ENCODE results near the gene RNLS. TPM values are rescaled to one million over a fixed set of nuclear protein-coding genes. Genes with fewer than 3 reads are reported as not detected.
A peak's percentile ranks its signal among the peaks of the same experiment; 100 is the strongest.

RNLS gene
- total RNA-seq, 4 donors from 2014 or later = 8.7 to 19.7 (median 12.9) TPM

DNA sequence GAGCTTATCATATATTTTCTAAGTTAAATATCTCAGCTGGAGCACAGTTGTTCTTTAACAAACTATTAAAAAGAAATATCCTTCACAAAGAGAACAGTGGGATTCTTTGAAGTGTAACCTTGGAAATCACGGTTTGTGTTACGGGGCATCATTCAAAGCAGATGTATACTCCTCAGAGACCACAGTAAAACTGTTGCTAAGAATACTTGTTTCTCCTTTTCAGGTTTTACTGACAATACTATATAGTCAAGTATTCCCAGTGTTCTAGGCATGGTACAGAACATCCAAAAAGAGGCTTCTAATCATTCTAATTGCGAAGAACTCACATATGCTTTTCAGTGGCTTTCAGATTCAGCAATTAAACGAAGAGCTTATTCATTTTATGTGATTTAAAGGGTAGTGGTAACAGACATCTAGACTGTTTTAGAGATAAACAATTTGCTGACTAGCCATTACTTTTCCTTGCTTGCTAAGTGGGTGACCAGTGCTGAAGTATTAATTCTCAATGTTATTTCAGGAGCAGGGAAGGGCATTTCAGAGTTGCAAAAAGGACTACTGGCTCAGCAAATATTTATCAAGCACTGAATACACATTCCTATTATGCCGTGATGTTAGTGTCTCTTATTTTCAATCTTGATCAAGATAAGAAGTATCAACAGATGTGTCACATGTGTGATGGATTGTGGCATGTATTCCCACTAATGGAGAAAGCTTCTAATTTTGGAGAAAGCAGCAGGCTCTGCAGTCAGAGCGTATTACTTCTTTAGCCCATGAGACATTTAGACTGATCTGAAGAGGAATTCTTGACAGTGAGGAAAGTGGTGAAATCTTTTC, 236.8 kb downstream of the RNLS start:
- Histone ChIP-seq H3K36me3 (no peaks in the 10 kb centered on the region), H3K27me3 (no peaks in the 10 kb centered on the region), H3K9me3 (no peaks in the 10 kb centered on the region), H3K4me3 (no peak overlapping the region), H3K27ac (peak overlapping the region; percentile 62 to 69), H3K4me1 (peaks cover 0 to 7% of the 10 kb centered on the region in 2 donors)
- TF ChIP-seq POLR2A (IDR thresholded peaks at IDR 0.05) = no peak
- DNase-seq = no peak
- intact Hi-C loops (cut with DNase I; ENCODE audit: low total_unique reads) = no loop called here

GRCh38 chr10:88343761-88344484, 239.2 kb downstream of the RNLS start:
- intact Hi-C loops (cut with DNase I; ENCODE audit: low total_unique reads) = no loop called here
- Histone ChIP-seq H3K4me1 (peaks cover 0 to 7% of the 10 kb centered on the region in 2 donors), H3K36me3 (no peaks in the 10 kb centered on the region), H3K9me3 (no peaks in the 10 kb centered on the region), H3K27ac (peak overlapping the region; percentile 69), H3K4me3 (no peak overlapping the region), H3K27me3 (no peaks in the 10 kb centered on the region)
- no peak for TF ChIP-seq POLR2A (IDR thresholded peaks at IDR 0.05)
- no peak for TF ChIP-seq CTCF (IDR thresholded peaks at IDR 0.05)
- no peak for DNase-seq

DNA sequence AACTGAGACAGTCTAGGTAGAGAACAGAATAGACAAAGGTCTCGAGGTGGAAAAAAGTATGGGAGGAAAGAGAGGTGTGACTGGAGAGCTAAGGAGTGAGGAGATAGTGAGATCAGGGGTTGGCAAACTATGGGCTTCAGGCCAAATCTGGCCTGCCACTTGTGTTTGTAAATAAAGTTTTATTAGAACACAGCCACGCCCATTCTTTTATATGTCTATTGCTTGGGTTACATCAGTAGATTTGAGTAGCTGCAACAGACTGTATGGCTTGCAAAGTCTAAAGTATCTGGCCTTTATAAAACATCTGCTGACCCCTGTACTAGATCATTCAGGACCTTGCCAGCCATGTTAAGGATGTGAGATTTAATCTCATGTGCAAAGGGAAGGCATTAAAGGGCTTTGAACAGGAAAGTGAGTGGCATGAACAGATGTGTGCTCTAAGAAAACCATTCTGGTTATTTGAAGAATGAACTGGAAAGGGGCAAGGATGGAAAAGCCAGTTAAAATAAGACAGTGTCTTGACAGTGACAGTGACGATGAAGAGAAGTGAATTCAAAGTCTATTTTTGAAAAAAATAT, 240.3 kb downstream of the RNLS start:
- Histone ChIP-seq H3K4me3 (no peak overlapping the region), H3K27ac (peak overlapping the region; percentile 69), H3K9me3 (no peaks in the 10 kb centered on the region), H3K27me3 (no peaks in the 10 kb centered on the region), H3K4me1 (peaks cover 0 to 7% of the 10 kb centered on the region in 2 donors), H3K36me3 (no peaks in the 10 kb centered on the region)
- no peak for DNase-seq
- intact Hi-C loops (cut with DNase I; ENCODE audit: low total_unique reads) = no loop called here
- TF ChIP-seq POLR2A (IDR thresholded peaks at IDR 0.05) = no peak
- no peak for TF ChIP-seq CTCF (IDR thresholded peaks at IDR 0.05)

- intact Hi-C loops (cut with DNase I; ENCODE audit: low total_unique reads) = no loop called here
- Histone ChIP-seq H3K4me3 (no peak overlapping the region), H3K4me1 (no peaks in the 10 kb centered on the region), H3K36me3 (no peaks in the 10 kb centered on the region), H3K9me3 (no peaks in the 10 kb centered on the region), H3K27me3 (no peaks in the 10 kb centered on the region), H3K27ac (no peak overlapping the region)
- DNase-seq = no peak
- TF ChIP-seq POLR2A (IDR thresholded peaks at IDR 0.05) = no peak
- TF ChIP-seq CTCF (IDR thresholded peaks at IDR 0.05) = no peak
Observed at GRCh38 chr10:88337134-88337533, 246.0 kb downstream of the RNLS start.

DNA sequence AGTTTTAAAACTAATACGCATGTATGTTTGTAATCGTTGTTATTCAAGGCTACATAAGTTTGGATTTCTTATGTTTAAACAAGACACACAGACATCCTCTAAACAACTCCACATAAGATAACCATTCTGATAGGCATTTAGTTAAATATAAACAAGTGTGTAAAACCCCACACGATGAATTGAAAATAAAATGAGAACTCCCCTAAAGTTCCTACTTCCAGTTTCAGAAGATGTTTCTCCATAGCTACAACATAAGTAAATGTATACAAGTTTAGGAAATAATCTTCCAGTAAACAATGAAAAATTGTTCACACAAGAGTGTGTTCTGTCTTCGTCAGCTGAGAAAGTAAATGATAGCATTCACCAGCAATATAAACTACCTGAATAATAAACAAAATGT, 246.8 kb downstream of the RNLS start:
- Histone ChIP-seq H3K9me3 (no peaks in the 10 kb centered on the region), H3K4me1 (no peaks in the 10 kb centered on the region), H3K4me3 (no peak overlapping the region), H3K36me3 (no peaks in the 10 kb centered on the region), H3K27ac (no peak overlapping the region), H3K27me3 (no peaks in the 10 kb centered on the region)
- no peak for DNase-seq
- TF ChIP-seq POLR2A (IDR thresholded peaks at IDR 0.05) = no peak
- TF ChIP-seq CTCF (IDR thresholded peaks at IDR 0.05) = no peak
- intact Hi-C loops (cut with DNase I; ENCODE audit: low total_unique reads) = no loop called here
